Hepatocyte (in vitro differentiated cells): ENCODE results near the gene NOL3. TPM values are rescaled to one million over a fixed set of nuclear protein-coding genes. Genes with fewer than 3 reads are reported as not detected.
A peak's percentile ranks its signal among the peaks of the same experiment; 100 is the strongest.

Experiments
- DNase-seq: peaks from one replicate; pipeline ENCODE4 v3.0.0-alpha.2; 2016; ENCODE audit warnings: low spot score
- H2AFZ ChIP-seq: fragments of 200-600 bp; sonication (generic); 2 replicates; pipeline ENCODE4 v1.6.0; 2016; ENCODE audit warnings: antibody characterized with exemption, mild to moderate bottlenecking
- H3K27ac ChIP-seq: fragments of 200-600 bp; sonication (generic); 2 replicates; pipeline ENCODE4 v1.5.1; 2016; ENCODE audit warnings: mild to moderate bottlenecking
- H3K27me3 ChIP-seq: fragments of 200-600 bp; sonication (generic); 2 replicates; pipeline ENCODE4 v1.6.1; 2016
- H3K36me3 ChIP-seq: fragments of 200-600 bp; sonication (generic); replicated peaks from 2 replicates; pipeline ENCODE4 v1.5.1; 2016; ENCODE audit warnings: low read depth; ENCODE audit not compliant: insufficient read depth
- H3K4me1 ChIP-seq: fragments of 200-600 bp; sonication (generic); 2 replicates; pipeline ENCODE4 v1.5.1; 2016; ENCODE audit warnings: mild to moderate bottlenecking, moderate library complexity; ENCODE audit not compliant: insufficient read depth
- H3K4me2 ChIP-seq: fragments of 200-600 bp; sonication (generic); 2 replicates; pipeline ENCODE4 v1.6.0; 2016
- H3K4me3 ChIP-seq: fragments of 200-600 bp; sonication (generic); 2 replicates; pipeline ENCODE4 v1.5.1; 2016; ENCODE audit warnings: mild to moderate bottlenecking
- H3K79me2 ChIP-seq: fragments of 200-600 bp; sonication (generic); 2 replicates; pipeline ENCODE4 v1.6.0; 2017; ENCODE audit warnings: mild to moderate bottlenecking
- H3K9me2 ChIP-seq: fragments of 200-600 bp; sonication (generic); replicated peaks from 2 replicates; pipeline ENCODE4 v1.6.0; 2017; ENCODE audit warnings: mild to moderate bottlenecking; ENCODE audit not compliant: insufficient read depth
- H3K9me3 ChIP-seq: fragments of 200-600 bp; sonication (generic); 2 replicates; pipeline ENCODE4 v1.5.1; 2016; ENCODE audit warnings: low read depth, mild to moderate bottlenecking
- H4K20me1 ChIP-seq: fragments of 200-600 bp; sonication (generic); 2 replicates; pipeline ENCODE4 v1.6.0; 2016; ENCODE audit warnings: mild to moderate bottlenecking; ENCODE audit not compliant: insufficient read depth, poor library complexity, severe bottlenecking
- EZH2 ChIP-seq: fragments of 200-600 bp; sonication (generic); IDR thresholded peaks from 2 replicates; pipeline ENCODE4 v1.6.1; 2016; ENCODE audit warnings: antibody characterized with exemption, mild to moderate bottlenecking, borderline replicate concordance
- EZH2phosphoT487 ChIP-seq: fragments of 200-600 bp; sonication (generic); IDR thresholded peaks from one replicate; pipeline ENCODE4 v1.6.1; 2018; ENCODE audit warnings: antibody characterized with exemption, mild to moderate bottlenecking, low read depth, moderate library complexity; ENCODE audit not compliant: unreplicated experiment, severe bottlenecking
- WGBS: methylation state at CpG from one replicate; pipeline ENCODE4 v1.1.6; 2016; ENCODE audit warnings: low lambda C conversion rate; ENCODE audit errors: missing lambda C conversion rate; 5-methylcytosine and 5-hydroxymethylcytosine counted together
- polyA plus RNA-seq: library from polyadenylated mRNA; unstranded; fragments of >200 nt; fragmentation: Nextera tagmentation; extraction: Ambion mirVana; gene quantifications from 2 replicates; pipeline ENCODE4 v1.2.1, GENCODE V29; 2016
- total RNA-seq: library from RNA; depleted of rRNA; stranded (reverse); fragments of >200 nt; gene quantifications from 2 replicates; pipeline ENCODE4 v1.2.3, GENCODE V29; 2014
- TF ChIP-seq, protein P1 (sequence below): fragments of 200-600 bp; sonication (generic); IDR thresholded peaks from 2 replicates; pipeline ENCODE4 v1.5.1; 2016; ENCODE audit warnings: antibody characterized with exemption, mild to moderate bottlenecking; ENCODE audit not compliant: poor library complexity

The NOL3 gene
- total and polyA plus RNA-seq, 2 experiments from 2014 or later = 9.3 to 10.9 TPM

DNA sequence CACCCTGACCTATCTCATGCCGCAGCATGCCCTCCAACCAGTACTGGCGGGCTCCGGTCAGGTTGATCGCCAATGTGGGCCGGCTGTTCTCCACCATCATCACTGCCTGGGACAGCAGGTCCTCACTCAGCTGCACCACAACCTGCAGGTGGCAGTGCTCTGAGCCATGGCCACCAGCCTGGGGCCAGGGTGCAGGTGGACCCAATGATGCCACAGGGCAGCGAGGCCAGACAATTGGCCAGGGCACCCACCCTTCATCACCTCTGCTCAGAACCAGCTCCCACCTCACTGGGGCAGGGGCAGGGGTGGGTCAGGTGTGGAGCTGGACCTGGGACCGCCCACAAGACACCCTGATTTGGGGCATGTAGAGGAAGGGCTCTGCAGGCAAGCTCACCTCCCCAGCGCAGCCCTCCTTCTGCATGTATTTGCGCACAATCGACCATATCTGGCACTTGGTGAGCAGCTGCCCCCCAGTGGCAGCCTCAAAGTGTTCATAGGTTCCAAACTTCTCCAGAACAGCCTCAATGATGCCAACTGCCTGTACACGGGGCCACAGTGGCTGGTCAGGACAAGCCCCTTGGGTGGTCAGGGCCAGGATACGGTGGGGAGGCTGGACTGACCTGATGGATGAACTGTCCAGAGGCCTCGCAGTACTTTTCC lies 9.2 kb downstream of the NOL3 start:
- Histone ChIP-seq H2AFZ (no peak overlapping the region), H3K27ac (no peak overlapping the region), H3K9me2 (no peaks in the 10 kb centered on the region), H3K36me3 (no peaks in the 10 kb centered on the region), H3K27me3 (no peaks in the 10 kb centered on the region), H3K4me1 (peaks cover 14% of the 10 kb centered on the region), H3K4me2 (no peak overlapping the region), H4K20me1 (peaks cover 3% of the 10 kb centered on the region), H3K9me3 (no peaks in the 10 kb centered on the region), H3K4me3 (no peak overlapping the region), H3K79me2 (peaks cover 12% of the 10 kb centered on the region)
- WGBS = 90% methylated on average over 13 of the region's 13 CpGs
- no peak for DNase-seq
- TF ChIP-seq EZH2phosphoT487 (no peak), EZH2 (no peak)
- TF ChIP-seq, protein P1, sequence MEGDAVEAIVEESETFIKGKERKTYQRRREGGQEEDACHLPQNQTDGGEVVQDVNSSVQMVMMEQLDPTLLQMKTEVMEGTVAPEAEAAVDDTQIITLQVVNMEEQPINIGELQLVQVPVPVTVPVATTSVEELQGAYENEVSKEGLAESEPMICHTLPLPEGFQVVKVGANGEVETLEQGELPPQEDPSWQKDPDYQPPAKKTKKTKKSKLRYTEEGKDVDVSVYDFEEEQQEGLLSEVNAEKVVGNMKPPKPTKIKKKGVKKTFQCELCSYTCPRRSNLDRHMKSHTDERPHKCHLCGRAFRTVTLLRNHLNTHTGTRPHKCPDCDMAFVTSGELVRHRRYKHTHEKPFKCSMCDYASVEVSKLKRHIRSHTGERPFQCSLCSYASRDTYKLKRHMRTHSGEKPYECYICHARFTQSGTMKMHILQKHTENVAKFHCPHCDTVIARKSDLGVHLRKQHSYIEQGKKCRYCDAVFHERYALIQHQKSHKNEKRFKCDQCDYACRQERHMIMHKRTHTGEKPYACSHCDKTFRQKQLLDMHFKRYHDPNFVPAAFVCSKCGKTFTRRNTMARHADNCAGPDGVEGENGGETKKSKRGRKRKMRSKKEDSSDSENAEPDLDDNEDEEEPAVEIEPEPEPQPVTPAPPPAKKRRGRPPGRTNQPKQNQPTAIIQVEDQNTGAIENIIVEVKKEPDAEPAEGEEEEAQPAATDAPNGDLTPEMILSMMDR = peak; percentile 5

DNA sequence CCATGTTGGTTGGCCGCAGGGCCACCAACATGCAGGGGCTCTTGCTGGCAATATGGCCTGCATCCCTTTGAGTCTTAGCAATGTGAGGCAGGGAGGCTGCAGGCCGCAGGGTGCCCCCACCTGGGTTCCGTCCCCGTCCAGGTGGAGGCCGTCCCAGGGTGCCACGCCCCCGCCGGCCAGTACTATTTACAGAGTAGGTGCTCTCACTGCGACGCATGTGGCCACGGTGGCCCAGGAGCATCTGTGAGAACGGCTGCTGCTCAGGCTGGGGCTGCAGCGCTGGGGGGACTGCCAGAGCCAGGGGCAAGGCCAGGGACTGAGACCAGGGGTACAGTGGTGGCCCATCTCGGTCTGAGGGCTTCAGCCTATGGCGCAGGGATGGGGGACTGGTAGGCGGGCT lies 9.8 kb downstream of the NOL3 start:
- Histone ChIP-seq H3K27ac (no peak overlapping the region), H2AFZ (no peak overlapping the region), H4K20me1 (peaks cover 3% of the 10 kb centered on the region), H3K9me2 (no peaks in the 10 kb centered on the region), H3K4me3 (no peak overlapping the region), H3K79me2 (peaks cover 12% of the 10 kb centered on the region), H3K4me1 (peaks cover 18% of the 10 kb centered on the region), H3K36me3 (no peaks in the 10 kb centered on the region), H3K27me3 (no peaks in the 10 kb centered on the region), H3K4me2 (no peak overlapping the region), H3K9me3 (no peaks in the 10 kb centered on the region)
- WGBS = 92% methylated on average over 16 of the region's 16 CpGs
- no peak for TF ChIP-seq EZH2phosphoT487
- TF ChIP-seq EZH2 = no peak
- TF ChIP-seq, protein P1 = no peak
- DNase-seq = no peak

DNA sequence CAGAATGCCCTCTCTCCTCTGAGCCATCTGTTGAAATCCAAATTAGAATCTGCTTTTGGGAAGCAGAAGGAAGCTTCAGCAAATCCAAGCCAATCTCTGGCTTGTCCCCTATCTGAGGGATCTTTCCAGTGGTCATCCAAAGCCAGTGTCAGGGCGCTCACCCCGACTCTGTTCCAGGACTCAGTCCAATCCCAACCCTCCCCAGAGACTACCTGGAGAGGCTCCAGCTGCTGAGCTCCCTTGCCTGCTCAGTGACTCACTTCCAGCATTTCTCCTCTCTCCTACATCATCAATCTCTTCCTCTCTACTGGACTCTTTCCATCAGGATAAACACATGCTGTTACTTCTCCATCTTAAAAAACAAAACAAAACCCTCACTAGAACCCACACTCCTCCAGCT lies 11.0 kb downstream of the NOL3 start:
- TF ChIP-seq EZH2 = no peak
- TF ChIP-seq, protein P1 = no peak
- TF ChIP-seq EZH2phosphoT487 = no peak
- Histone ChIP-seq H3K79me2 (peaks cover 12% of the 10 kb centered on the region), H3K4me1 (peaks cover 19% of the 10 kb centered on the region), H3K27ac (no peak overlapping the region), H3K9me3 (no peaks in the 10 kb centered on the region), H4K20me1 (peaks cover 3% of the 10 kb centered on the region), H3K27me3 (no peaks in the 10 kb centered on the region), H3K9me2 (no peaks in the 10 kb centered on the region), H3K36me3 (no peaks in the 10 kb centered on the region), H3K4me3 (no peak overlapping the region), H3K4me2 (no peak overlapping the region), H2AFZ (no peak overlapping the region)
- no peak for DNase-seq
- 83% methylated on average over 2 of the region's 2 CpGs for WGBS
